GM23248 (cell line): ENCODE measurements around the gene ZSWIM6.

Source experiments
- EZH2 ChIP-seq: fragments of 200-600 bp; sonication (generic); IDR thresholded peaks from 2 replicates; pipeline ENCODE4 v1.6.1; 2018; ENCODE audit warnings: antibody characterized with exemption, mild to moderate bottlenecking; ENCODE audit not compliant: insufficient read depth, poor library complexity, severe bottlenecking
- EZH2phosphoT487 ChIP-seq: fragments of 200-600 bp; sonication (generic); IDR thresholded peaks from 2 replicates; pipeline ENCODE4 v1.6.1; 2018; ENCODE audit warnings: antibody characterized with exemption, moderate library complexity, mild to moderate bottlenecking, low read depth; ENCODE audit not compliant: insufficient read depth

DNA sequence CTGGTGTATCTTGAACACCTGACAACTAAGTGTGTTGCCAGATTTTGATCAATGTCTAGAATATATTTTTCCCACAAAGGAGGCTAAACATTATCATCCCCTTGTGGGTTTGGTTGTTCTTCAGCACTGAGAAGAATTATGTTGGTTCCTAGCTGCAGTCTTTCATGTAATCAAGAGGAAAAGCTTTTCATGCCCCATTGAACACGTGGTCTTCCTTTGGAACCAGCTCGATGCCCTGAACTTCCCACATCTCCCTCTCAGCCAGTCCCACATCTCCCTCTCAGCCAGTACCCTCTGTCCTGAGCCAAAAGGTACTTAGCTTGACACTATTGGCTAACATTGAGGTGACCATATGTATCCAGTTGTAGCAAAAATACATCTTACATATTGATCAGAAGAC lies 36.7 kb upstream of the ZSWIM6 start:
- TF ChIP-seq EZH2 (no peak), EZH2phosphoT487 (no peak)
